BE2C (cell line): ENCODE data around the gene ACSM6.
"Not testable (repeated sequence)": the region's sequence is repeated elsewhere in the genome, so short reads cannot be mapped to it uniquely, and the experiment has no call there.

Experiments used
- DNase-seq: peaks from one replicate; pipeline ENCODE4 v3.0.0-alpha.2; 2020
- H3K27me3 ChIP-seq: fragments of 250-450 bp; sonication (Bioruptor Pico); 2 replicates; pipeline ENCODE4 v1.5.1; 2020; ENCODE audit warnings: mild to moderate bottlenecking
- H3K36me3 ChIP-seq: fragments of 250-450 bp; sonication (Bioruptor Pico); 2 replicates; pipeline ENCODE4 v1.5.1; 2020; ENCODE audit warnings: mild to moderate bottlenecking
- H3K4me1 ChIP-seq: fragments of 250-450 bp; sonication (Bioruptor Pico); 2 replicates; pipeline ENCODE4 v1.5.1; 2020
- H3K4me3 ChIP-seq: 2 replicates; pipeline ENCODE4 v1.5.1; 2011; ENCODE audit warnings: low read depth, low read length
- H3K9me3 ChIP-seq: fragments of 250-450 bp; sonication (Bioruptor Pico); 2 replicates; pipeline ENCODE4 v1.5.1; 2020
- TF ChIP-seq, protein P1 (sequence below): IDR thresholded peaks from 2 replicates; pipeline ENCODE4 v1.5.1; 2012; ENCODE audit warnings: mild to moderate bottlenecking, low read depth, low read length

ACSM6 gene

DNA sequence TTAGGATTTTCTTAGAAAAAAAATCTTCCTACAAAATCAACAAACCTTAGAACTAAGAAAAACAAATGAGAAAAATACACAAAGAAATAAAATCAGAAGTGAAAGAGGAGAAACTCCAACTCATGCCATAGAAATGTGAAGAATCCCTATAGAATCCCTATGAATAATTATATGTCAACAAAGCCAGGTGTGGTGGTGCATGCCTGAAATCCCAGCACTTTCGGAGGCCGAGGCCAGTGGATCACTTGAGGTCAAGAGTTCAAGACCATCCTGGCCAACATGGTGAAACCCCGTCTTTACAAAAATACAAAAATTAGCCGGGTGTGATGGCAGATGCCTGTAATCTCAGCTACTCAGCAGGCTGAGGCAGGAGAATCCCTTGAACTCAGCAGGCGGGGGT lies 27.1 kb downstream of the ACSM6 start:
- no peaks in the 10 kb centered on the region for H3K27me3 ChIP-seq
- TF ChIP-seq, protein P1, sequence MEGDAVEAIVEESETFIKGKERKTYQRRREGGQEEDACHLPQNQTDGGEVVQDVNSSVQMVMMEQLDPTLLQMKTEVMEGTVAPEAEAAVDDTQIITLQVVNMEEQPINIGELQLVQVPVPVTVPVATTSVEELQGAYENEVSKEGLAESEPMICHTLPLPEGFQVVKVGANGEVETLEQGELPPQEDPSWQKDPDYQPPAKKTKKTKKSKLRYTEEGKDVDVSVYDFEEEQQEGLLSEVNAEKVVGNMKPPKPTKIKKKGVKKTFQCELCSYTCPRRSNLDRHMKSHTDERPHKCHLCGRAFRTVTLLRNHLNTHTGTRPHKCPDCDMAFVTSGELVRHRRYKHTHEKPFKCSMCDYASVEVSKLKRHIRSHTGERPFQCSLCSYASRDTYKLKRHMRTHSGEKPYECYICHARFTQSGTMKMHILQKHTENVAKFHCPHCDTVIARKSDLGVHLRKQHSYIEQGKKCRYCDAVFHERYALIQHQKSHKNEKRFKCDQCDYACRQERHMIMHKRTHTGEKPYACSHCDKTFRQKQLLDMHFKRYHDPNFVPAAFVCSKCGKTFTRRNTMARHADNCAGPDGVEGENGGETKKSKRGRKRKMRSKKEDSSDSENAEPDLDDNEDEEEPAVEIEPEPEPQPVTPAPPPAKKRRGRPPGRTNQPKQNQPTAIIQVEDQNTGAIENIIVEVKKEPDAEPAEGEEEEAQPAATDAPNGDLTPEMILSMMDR: no peak
- H3K4me1 ChIP-seq: no peaks in the 10 kb centered on the region
- H3K9me3 ChIP-seq: no peaks in the 10 kb centered on the region
- H3K4me3 ChIP-seq: no peak overlapping the region
- no peaks in the 10 kb centered on the region for H3K36me3 ChIP-seq
- no peak for DNase-seq

DNA sequence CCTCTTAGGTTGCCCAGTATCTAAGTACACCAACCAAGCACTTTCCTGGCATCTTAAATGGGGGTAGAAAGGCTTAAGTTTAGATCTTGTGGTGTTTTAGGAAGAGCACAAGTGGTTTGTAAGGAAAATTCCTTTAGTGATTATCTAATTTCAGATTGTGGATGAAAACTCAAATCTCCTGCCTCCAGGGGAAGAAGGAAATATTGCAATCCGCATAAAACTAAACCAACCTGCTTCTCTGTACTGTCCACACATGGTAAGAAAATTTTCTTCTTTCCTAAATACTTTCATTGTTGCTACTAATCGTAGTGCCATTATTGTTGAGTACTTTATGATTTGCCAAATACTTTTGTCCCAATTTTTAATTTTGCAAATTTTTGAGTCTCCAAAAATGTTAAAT lies 31.1 kb downstream of the ACSM6 start:
- Histone ChIP-seq H3K36me3 (no peaks in the 10 kb centered on the region), H3K4me3 (no peak overlapping the region), H3K9me3 (no peaks in the 10 kb centered on the region), H3K4me1 (no peaks in the 10 kb centered on the region), H3K27me3 (no peaks in the 10 kb centered on the region)
- DNase-seq: no peak
- TF ChIP-seq, protein P1: no peak

DNA sequence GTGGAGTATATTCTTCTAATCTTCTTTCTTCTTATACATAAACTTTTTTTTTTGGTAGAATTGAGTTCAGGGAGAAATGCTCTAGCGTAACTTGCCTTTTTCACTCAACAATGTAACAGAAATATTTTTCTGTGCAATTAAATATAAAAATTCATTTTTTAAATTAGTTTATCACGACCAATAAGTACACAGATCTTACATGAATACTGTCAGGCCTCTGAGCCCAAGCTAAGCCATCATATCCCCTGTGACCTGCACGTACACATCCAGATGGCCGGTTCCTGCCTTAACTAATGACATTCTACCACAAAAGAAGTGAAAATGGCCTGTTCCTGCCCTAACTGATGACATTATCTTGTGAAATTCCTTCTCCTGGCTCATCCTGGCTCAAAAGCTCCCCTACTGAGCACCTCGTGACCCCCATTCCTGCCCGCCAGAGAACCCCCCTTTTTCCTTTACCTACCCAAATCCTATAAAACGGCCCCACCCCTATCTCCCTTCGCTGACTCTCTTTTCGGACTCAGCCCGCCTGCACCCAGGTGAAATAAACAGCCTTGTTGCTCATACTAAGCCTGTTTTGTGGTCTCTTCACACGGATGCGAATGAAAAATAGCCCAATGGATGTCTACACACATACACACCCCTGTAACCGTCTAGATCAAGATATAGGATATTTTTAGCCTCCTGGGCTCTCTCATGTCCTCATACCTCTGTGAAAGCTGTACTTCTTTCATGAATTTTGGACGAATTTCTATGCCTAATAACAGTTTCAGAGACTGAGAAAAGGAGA lies 35.1 kb downstream of the ACSM6 start:
- DNase-seq, H3K9me3 ChIP-seq, H3K36me3 ChIP-seq, H3K4me3 ChIP-seq, H3K27me3 ChIP-seq, H3K4me1 ChIP-seq: not testable (repeated sequence)

DNA sequence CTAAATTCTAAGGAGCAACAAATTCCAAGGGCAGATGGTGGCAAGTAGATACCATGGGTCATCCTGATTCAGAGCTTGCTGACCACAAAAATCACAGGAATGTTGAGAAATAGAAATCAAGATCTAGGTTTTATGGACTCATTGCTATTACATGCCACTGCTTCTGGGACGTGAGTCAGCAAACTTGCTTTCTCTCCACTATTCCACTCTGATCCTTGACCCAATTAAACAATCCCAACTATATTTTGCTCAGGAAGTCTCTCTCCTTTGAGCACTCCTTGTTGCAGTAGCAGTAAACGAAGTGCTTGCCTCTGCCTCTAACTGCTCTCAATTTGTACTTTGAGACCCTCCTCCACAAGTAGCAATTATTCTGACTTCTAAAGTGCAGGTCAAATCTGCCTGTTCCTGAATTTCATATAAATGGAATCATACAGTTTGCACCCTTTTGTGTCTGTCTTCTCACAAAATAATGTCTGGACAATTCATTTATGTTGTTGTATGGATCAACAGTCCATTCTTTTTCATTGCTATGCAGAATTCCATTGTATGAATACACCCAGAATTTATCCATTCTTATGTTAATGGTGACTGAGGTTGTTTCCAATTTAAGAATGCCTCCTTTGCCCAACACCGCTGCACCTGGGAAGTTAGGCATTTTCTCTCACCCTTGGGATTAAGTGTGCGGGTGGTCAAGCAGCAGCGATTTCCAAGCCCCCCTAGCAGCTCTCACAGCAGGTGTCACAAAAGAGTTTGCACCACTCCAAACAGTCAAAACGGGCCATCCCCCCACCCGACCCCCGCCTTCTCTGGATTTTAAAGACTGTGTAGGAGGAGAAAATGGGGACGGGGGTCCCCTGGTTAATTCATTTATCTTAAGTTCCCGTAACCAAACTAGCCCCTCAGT lies 35.9 kb downstream of the ACSM6 start:
- no peaks in the 10 kb centered on the region for H3K4me1 ChIP-seq
- no peaks in the 10 kb centered on the region for H3K36me3 ChIP-seq
- no peaks in the 10 kb centered on the region for H3K27me3 ChIP-seq
- H3K4me3 ChIP-seq: no peak overlapping the region
- no peaks in the 10 kb centered on the region for H3K9me3 ChIP-seq
- no peak for DNase-seq
- TF ChIP-seq, protein P1: no peak

DNA sequence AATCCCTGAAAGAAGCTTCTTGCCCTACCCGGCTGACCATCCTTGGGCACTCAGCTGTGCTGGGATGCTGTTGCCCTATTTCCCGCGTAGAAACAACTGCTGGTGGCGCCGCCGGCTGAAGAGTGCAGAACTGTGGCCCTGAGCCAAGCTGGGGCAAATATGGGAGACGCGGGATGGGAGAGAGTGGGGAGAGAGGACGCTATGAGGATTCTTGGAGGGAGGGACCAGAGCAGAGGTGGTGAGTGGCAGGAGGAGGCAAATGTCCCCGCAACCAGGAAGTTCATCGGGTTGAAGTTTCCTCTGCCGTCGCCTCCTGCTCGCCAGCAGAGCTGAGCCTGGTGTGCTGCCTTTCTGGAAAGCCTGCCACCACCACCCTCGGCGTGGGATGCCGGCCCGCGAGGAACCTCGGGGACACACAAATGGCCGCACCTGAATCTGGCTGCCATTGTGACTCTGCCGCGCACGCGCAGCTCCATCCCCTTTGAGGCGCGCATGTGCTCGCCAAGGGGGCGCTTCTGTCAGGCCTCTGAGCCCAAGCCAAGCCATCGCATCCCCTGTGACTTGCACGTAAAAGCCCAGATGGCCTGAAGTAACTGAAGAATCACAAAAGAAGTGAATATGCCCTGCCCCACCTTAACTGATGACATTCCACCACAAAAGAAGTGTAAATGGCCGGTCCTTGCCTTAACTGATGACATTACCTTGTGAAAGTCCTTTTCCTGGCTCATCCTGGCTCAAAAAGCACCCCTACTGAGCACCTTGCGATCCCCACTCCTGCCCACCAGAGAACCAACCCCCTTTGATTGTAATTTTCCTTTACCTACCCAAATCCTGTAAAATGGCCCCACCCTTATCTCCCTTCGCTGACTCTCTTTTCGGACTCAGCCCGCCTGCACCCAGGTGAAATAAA lies 36.9 kb downstream of the ACSM6 start:
- H3K36me3 ChIP-seq, H3K9me3 ChIP-seq, DNase-seq, H3K4me3 ChIP-seq, H3K4me1 ChIP-seq, H3K27me3 ChIP-seq: not testable (repeated sequence)

DNA sequence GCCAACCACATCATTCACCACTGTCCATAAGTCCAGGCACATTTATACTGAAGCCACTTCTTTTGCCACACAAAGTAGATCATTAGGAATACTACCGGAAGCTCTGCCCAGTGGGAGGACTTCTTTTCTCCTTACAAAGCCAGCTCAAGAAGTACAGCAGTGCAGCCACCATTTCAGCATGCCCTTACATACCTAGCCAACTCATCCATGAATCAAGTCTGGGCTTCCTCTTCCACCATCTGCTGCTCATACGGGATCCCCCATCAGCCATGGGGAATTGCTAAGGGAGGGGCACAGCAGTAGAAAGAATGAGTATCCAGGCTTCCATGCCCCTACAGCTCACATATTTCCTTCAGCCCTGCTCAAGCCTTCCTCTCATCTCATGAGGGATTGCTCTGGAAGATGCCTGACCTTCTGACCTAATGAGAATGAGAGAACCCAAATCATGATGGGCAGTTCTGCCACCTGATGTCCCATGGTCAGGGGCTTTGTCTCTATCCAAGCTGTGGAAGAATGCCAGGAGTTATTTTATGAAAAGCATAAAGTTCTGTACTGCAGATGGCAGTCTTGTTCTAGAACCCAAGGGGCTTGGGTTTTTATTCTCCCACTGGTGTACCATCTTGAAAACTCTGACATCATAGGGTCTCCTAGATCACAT lies 39.5 kb downstream of the ACSM6 start:
- TF ChIP-seq, protein P1: no peak
- no peaks in the 10 kb centered on the region for H3K9me3 ChIP-seq
- no peaks in the 10 kb centered on the region for H3K4me1 ChIP-seq
- no peak for DNase-seq
- no peaks in the 10 kb centered on the region for H3K27me3 ChIP-seq
- H3K36me3 ChIP-seq: no peaks in the 10 kb centered on the region
- no peak overlapping the region for H3K4me3 ChIP-seq
